SU-DHL-6 (cell line): Measurements from ENCODE around the gene GPSM1.

ENCODE experiments used
- EZH2phosphoT487 ChIP-seq: fragments of 200-600 bp; sonication (generic), shearing (Covaris generic); conservative IDR thresholded peaks from 2 replicates; pipeline ENCODE4 v1.6.1; 2018; ENCODE audit warnings: mild to moderate bottlenecking, antibody characterized with exemption, low read length, moderate library complexity, mixed read lengths
- TF ChIP-seq, protein P1 (sequence below): fragments of 200-600 bp; sonication (generic); IDR thresholded peaks from one replicate; pipeline ENCODE4 v1.5.1; 2017; ENCODE audit warnings: antibody characterized with exemption, mild to moderate bottlenecking, low read length, moderate library complexity; ENCODE audit not compliant: insufficient read depth, poor library complexity, severe bottlenecking

DNA sequence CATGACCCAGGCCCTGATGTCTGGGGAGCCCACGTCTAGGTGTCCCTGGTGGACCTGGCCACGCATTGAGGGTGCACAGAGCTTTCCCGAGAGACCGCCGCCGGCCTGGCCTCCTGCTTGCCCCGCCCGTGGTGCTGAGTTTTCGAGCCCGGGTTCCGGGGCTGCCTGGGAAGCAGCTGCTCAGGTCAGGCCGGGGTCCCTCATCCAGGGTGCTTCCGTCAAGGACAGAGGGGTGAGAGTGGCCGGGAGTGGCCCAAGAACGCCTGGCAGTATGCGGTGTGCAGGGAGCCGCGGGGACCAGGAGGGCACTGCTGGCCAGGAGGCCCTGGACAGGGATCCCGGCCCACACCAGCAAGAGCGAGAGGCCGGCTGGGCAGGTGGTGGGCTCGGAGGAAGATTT lies 43.0 kb upstream of the GPSM1 start:
- TF ChIP-seq, protein P1, sequence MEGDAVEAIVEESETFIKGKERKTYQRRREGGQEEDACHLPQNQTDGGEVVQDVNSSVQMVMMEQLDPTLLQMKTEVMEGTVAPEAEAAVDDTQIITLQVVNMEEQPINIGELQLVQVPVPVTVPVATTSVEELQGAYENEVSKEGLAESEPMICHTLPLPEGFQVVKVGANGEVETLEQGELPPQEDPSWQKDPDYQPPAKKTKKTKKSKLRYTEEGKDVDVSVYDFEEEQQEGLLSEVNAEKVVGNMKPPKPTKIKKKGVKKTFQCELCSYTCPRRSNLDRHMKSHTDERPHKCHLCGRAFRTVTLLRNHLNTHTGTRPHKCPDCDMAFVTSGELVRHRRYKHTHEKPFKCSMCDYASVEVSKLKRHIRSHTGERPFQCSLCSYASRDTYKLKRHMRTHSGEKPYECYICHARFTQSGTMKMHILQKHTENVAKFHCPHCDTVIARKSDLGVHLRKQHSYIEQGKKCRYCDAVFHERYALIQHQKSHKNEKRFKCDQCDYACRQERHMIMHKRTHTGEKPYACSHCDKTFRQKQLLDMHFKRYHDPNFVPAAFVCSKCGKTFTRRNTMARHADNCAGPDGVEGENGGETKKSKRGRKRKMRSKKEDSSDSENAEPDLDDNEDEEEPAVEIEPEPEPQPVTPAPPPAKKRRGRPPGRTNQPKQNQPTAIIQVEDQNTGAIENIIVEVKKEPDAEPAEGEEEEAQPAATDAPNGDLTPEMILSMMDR, result no peak
- TF ChIP-seq EZH2phosphoT487, result no peak
